SK-N-SH (cell line): ENCODE measurements around the gene CREB5.

Experiments used
- EZH2phosphoT487 ChIP-seq: fragments of 200-600 bp; sonication (generic); IDR thresholded peaks from 2 replicates; pipeline ENCODE4 v1.6.1; 2017; ENCODE audit warnings: low read depth, mixed run types, mild to moderate bottlenecking, antibody characterized with exemption, moderate library complexity, borderline replicate concordance
- NFIC ChIP-seq: IDR thresholded peaks from 2 replicates; pipeline ENCODE4 v1.4.0; 2012; ENCODE audit warnings: borderline replicate concordance
- POLR2AphosphoS5 ChIP-seq: IDR thresholded peaks from 2 replicates; pipeline ENCODE4 v1.6.1; 2012; ENCODE audit warnings: low read depth, low read length
- TF ChIP-seq, protein P1 (sequence below): fragments of 200-600 bp; sonication (generic); IDR thresholded peaks from 2 replicates; pipeline ENCODE4 v1.6.1; 2017; ENCODE audit warnings: antibody characterized with exemption, mild to moderate bottlenecking, moderate library complexity
- TF ChIP-seq, protein P2 (sequence below): fragments of 150-350 bp; IDR thresholded peaks from 2 replicates; pipeline ENCODE4 v1.6.1; 2017; ENCODE audit warnings: antibody characterized with exemption, low read length, low read depth, borderline replicate concordance

DNA sequence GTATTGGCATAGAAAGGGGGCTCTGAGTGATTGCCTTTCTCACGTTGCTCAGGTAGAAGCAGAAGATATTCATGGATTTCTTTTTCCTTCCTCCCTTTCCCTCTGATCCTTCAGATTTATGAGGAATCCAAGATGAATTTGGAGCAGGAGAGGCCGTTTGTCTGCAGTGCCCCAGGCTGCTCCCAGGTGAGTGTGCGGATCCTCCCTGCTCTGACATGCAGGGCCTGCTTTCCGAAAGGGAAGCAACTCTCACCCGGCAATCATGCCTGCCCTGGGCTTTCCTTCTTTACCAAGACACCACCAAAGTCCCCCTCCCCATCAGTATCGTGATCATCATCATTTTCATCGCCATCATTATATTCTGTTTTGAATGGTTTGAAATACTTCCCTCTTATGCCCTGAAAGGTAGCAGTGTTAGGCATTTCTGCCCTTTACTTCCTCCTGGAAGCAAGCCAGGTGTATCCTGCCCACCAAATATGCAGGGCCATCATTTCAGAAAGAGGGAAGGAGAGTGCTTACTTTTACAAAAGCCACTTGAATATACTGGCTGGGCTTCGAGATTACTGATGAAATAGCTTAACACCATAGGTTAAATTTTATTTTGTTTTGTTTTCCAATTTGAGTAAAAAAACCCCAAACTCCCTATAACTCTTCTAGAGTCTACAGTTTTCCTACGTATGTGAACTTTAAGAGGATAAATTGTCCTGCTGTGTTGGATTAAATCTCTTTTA is 75.9 kb downstream of the CREB5 start:
- TF ChIP-seq NFIC (no peak), POLR2AphosphoS5 (no peak), EZH2phosphoT487 (no peak)
- TF ChIP-seq, protein P1, sequence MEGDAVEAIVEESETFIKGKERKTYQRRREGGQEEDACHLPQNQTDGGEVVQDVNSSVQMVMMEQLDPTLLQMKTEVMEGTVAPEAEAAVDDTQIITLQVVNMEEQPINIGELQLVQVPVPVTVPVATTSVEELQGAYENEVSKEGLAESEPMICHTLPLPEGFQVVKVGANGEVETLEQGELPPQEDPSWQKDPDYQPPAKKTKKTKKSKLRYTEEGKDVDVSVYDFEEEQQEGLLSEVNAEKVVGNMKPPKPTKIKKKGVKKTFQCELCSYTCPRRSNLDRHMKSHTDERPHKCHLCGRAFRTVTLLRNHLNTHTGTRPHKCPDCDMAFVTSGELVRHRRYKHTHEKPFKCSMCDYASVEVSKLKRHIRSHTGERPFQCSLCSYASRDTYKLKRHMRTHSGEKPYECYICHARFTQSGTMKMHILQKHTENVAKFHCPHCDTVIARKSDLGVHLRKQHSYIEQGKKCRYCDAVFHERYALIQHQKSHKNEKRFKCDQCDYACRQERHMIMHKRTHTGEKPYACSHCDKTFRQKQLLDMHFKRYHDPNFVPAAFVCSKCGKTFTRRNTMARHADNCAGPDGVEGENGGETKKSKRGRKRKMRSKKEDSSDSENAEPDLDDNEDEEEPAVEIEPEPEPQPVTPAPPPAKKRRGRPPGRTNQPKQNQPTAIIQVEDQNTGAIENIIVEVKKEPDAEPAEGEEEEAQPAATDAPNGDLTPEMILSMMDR, result no peak
- TF ChIP-seq, protein P2, sequence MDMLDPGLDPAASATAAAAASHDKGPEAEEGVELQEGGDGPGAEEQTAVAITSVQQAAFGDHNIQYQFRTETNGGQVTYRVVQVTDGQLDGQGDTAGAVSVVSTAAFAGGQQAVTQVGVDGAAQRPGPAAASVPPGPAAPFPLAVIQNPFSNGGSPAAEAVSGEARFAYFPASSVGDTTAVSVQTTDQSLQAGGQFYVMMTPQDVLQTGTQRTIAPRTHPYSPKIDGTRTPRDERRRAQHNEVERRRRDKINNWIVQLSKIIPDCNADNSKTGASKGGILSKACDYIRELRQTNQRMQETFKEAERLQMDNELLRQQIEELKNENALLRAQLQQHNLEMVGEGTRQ, result no peak
